Left ventricle myocardium inferior (tissue), 1 donor: ENCODE measurements around the gene ACTL9. TPM values are rescaled to one million over a fixed set of nuclear protein-coding genes. Genes with fewer than 3 reads are reported as not detected.

Experiments used
- DNase-seq: peaks from one replicate; pipeline ENCODE4 v3.0.0-alpha.2; 2020
- H3K27ac ChIP-seq: fragments of 200-600 bp; replicated peaks from 2 replicates; pipeline ENCODE4 v1.8.0; 2021
- H3K27me3 ChIP-seq: fragments of 200-600 bp; 2 replicates; pipeline ENCODE4 v1.8.0; 2021; ENCODE audit warnings: low read depth
- H3K36me3 ChIP-seq: fragments of 200-600 bp; 2 replicates; pipeline ENCODE4 v1.8.0; 2021
- H3K4me1 ChIP-seq: fragments of 200-600 bp; 2 replicates; pipeline ENCODE4 v1.8.0; 2021
- H3K4me3 ChIP-seq: fragments of 200-600 bp; 2 replicates; pipeline ENCODE4 v1.8.0; 2021; ENCODE audit warnings: mild to moderate bottlenecking, moderate library complexity
- H3K9me3 ChIP-seq: fragments of 200-600 bp; replicated peaks from 2 replicates; pipeline ENCODE4 v1.8.0; 2021
- intact Hi-C: fragments of 100-400 bp; cut with micrococcal nuclease; formaldehyde crosslinking; loops from one replicate; pipeline ENCODE4 v1.11.0; 2022
- total RNA-seq: library from RNA; stranded (reverse); fragmentation: NEBNext Ultra II Directional; extraction: Animal tissue kit (Norgen Biotek cat#: 25700); gene quantifications from one replicate; pipeline ENCODE4 v1.2.1, GENCODE V29; 2021
- TF ChIP-seq, protein P1 (sequence below): fragments of 200-600 bp; IDR thresholded peaks from 2 replicates; pipeline ENCODE4 v1.8.0; 2021; ENCODE audit warnings: antibody characterized with exemption, mild to moderate bottlenecking, borderline replicate concordance
- donor health status: DM: no; HTN: yes; CAD: no; lungs with severe emphysema.

ACTL9 gene
- total RNA-seq, 1 donor from 2014 or later, result not detected

DNA sequence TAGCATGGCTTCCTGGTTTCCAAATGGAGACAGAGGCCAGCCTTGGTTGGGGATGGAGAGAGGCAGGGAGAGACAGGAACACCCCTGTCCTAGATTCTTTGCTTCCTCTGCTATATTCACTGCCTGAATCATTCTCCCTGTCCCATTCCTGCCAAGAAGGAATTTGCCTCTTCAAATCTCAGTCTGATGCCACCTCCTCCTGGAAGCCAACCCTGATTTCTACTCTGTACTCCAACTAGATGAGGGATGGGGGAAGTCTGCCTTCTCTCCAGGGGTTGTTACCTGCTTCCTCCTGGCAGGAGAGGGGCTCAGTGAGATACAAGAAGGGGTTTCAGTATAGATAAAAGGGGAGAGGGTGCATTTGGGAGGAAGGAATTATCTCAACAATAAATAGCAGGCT, 1.3 kb upstream of the ACTL9 start:
- intact Hi-C loops, result no loop called here
- peaks cover 73% of the 10 kb centered on the region for H3K27me3 ChIP-seq
- TF ChIP-seq, protein P1, sequence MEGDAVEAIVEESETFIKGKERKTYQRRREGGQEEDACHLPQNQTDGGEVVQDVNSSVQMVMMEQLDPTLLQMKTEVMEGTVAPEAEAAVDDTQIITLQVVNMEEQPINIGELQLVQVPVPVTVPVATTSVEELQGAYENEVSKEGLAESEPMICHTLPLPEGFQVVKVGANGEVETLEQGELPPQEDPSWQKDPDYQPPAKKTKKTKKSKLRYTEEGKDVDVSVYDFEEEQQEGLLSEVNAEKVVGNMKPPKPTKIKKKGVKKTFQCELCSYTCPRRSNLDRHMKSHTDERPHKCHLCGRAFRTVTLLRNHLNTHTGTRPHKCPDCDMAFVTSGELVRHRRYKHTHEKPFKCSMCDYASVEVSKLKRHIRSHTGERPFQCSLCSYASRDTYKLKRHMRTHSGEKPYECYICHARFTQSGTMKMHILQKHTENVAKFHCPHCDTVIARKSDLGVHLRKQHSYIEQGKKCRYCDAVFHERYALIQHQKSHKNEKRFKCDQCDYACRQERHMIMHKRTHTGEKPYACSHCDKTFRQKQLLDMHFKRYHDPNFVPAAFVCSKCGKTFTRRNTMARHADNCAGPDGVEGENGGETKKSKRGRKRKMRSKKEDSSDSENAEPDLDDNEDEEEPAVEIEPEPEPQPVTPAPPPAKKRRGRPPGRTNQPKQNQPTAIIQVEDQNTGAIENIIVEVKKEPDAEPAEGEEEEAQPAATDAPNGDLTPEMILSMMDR, result no peak

DNA sequence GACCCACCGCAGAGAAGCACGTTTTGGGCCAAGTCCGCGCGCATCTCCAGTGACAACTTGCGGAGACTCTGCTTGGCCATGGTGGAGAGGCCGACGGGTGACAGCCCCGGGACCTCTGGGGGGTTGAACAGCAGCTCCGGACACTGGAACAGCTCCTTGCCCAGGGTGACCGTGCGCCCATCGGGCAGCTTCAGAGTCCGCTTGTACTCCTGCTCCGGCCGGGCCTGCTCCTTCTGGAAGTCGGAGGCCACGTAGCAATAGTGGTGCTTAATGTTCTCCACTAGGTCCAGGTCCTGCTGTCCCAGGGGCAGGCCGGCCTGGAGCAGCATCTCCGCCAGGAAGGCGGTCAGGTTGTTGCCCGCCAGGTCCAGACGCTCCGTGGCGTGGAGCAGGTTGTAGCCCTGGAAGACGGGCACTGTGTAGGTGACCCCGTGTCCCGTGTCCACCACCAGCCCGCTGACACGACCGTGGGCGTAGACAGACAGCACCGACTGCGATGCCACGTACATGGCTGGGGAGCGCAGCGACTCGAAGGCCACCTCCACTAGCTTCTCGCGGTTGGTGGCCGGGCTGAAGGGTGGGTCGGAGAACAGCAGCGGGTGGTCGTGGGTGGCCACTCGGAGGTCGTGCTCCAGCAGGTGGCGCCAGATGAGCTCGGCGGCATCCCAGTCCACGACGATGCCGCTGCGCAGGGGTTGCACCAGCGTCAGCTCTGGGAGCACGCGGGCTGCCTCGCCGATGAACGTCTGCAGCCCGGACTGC, 743 bp downstream of the ACTL9 start:
- Histone ChIP-seq H3K4me1 (no peaks in the 10 kb centered on the region), H3K4me3 (no peak overlapping the region), H3K36me3 (no peaks in the 10 kb centered on the region), H3K27me3 (peaks cover 84% of the 10 kb centered on the region), H3K27ac (no peak overlapping the region), H3K9me3 (no peaks in the 10 kb centered on the region)
- TF ChIP-seq, protein P1, result no peak
- intact Hi-C loops, result no loop called here
- no peak for DNase-seq

More for the DNA sequence above, 1.3 kb upstream of the ACTL9 start:
- Histone ChIP-seq H3K36me3 (no peaks in the 10 kb centered on the region), H3K4me3 (no peak overlapping the region), H3K9me3 (no peaks in the 10 kb centered on the region), H3K27ac (no peak overlapping the region), H3K4me1 (no peaks in the 10 kb centered on the region)
- no peak for DNase-seq

DNA sequence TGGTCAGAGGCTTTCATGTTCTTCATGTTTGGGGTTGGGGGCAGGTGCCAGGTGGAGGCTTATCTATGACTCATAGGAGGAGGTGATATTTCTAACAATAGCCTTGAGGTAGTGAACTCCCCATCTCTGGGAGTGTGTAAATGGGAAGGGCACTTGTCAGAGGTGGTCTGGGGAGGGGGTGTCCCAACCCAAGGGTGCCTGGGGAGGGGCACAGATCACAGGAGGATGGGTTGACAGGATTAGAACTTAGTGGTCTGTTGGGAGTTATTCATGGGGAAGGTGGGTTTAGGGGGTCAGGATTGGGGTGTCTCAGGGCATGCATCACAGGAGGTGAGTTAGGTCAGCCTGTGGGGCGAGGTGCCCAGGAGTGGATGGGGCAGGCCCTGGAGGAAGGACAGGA, 1.6 kb downstream of the ACTL9 start:
- peaks cover 92% of the 10 kb centered on the region for H3K27me3 ChIP-seq

DNA sequence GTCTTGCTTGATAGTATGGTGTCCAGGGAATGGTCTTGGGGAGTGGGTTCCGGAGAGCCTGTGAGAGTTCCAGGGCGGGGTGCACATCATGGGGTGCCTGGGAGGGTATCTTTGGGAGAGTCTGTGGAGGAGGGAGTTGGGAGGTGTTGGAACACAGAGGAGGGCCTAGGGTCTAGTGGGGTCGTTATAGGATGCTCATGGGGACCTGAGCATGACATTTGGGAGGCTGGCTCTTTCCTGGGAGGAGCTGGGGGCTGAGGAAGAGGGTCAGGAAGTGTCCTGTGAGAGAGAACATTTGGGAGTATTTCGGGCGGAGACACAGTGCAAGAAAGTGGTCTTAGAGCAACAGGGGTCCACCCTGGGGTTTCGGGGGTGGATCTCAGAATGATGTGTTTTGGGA, 2.7 kb downstream of the ACTL9 start:
- no peaks in the 10 kb centered on the region for H3K4me1 ChIP-seq
- intact Hi-C loops, result no loop called here
- TF ChIP-seq, protein P1, result no peak
- H3K27me3 ChIP-seq, result peaks cover 88% of the 10 kb centered on the region
- H3K9me3 ChIP-seq, result no peaks in the 10 kb centered on the region
- no peak for DNase-seq
- no peaks in the 10 kb centered on the region for H3K36me3 ChIP-seq
- no peak overlapping the region for H3K27ac ChIP-seq
- no peak overlapping the region for H3K4me3 ChIP-seq

More for the DNA sequence above, 1.6 kb downstream of the ACTL9 start:
- intact Hi-C loops, result no loop called here
- Histone ChIP-seq H3K36me3 (no peaks in the 10 kb centered on the region), H3K4me1 (no peaks in the 10 kb centered on the region), H3K27ac (no peak overlapping the region), H3K9me3 (no peaks in the 10 kb centered on the region), H3K4me3 (no peak overlapping the region)
- TF ChIP-seq, protein P1, result no peak
- no peak for DNase-seq

DNA sequence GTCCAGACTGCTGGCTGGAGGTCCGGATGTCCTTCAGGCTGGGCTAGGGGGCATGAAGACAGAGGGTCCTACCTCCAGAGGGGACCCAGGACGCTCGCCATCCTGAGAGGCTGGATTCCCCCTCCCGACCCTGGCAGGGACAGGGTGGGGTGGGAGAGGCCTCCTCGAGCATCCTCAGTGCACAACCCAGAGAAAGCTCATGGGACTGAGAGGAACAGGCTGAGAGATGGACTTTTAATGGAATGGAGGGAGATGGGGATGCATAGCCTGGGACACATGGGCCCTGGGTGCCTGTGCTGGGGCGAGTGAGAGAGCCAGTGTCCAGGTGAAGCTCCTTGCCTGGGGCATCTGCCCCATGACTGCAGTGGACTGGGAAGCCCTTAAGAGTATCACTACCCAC, 3.1 kb downstream of the ACTL9 start:
- peaks cover 87% of the 10 kb centered on the region for H3K27me3 ChIP-seq
- no peak for DNase-seq
- H3K9me3 ChIP-seq, result no peaks in the 10 kb centered on the region
- no peaks in the 10 kb centered on the region for H3K36me3 ChIP-seq
- intact Hi-C loops, result no loop called here
- H3K4me3 ChIP-seq, result no peak overlapping the region
- no peaks in the 10 kb centered on the region for H3K4me1 ChIP-seq
- TF ChIP-seq, protein P1, result no peak
- no peak overlapping the region for H3K27ac ChIP-seq
